Choroid plexus epithelial cell (primary cell): ENCODE measurements around the gene PKDCC.

Experiments used
- DNase-seq: peaks from one replicate; pipeline ENCODE4 v3.0.0-alpha.2; 2010; ENCODE audit warnings: low read depth
- H3K4me3 ChIP-seq: 2 replicates; pipeline ENCODE4 v1.5.1; 2011; ENCODE audit warnings: low read depth, mild to moderate bottlenecking, control low read depth, low read length, moderate library complexity
- CTCF ChIP-seq: conservative IDR thresholded peaks from 2 replicates; pipeline ENCODE4 v1.5.1; 2011; ENCODE audit warnings: low read depth, mild to moderate bottlenecking, control low read depth, inconsistent platforms, low read length, moderate library complexity

PKDCC gene

DNA sequence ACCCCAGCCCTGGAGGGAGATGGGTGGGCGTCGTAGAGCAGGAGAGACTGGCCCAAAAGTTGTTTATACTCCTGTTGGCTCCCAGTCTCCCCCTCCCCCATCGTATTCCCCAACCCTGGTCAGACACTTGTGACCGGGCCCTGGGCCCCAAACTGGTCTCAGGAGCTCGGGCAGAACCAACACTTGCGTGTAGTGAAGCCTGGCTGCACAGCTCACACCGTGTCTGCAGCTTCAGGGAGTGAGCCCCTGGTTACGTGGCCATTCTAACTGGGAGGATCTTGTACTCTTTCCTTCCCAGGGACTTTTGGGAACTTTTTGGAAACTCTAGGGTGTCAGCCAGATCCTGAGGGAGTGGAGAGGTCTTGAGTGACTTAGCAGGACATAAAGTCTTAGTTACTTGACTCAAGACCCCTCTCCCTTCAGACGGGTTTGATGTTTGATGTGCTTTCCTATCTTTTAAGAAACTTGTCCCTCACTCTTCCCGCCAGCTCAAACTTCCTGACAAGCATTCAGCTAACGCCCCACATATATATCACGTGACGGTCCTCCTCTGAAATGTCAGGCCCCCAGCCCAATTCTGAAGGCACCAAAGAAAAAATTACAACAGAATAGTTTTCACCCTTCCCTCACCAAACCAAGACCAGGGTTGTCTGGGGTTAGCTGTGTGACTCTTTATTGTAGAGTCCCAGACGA, 2.3 kb downstream of the PKDCC start:
- DNase-seq = peak; percentile 51
- TF ChIP-seq CTCF = no peak
- H3K4me3 ChIP-seq = peak overlapping the region; percentile 92

- TF ChIP-seq CTCF = no peak
- peak overlapping the region; percentile 92 for H3K4me3 ChIP-seq
- peak; percentile 76 for DNase-seq
Observed at GRCh38 chr2:42050703-42051542, 3.1 kb downstream of the PKDCC start.

GRCh38 chr2:42051543-42052235, 3.9 kb downstream of the PKDCC start:
- DNase-seq = peak; percentile 37
- peak overlapping the region; percentile 92 for H3K4me3 ChIP-seq
- no peak for TF ChIP-seq CTCF

GRCh38 chr2:42052702-42053481, 5.1 kb downstream of the PKDCC start:
- peak overlapping the region; percentile 33 for H3K4me3 ChIP-seq
- no peak for TF ChIP-seq CTCF

DNA sequence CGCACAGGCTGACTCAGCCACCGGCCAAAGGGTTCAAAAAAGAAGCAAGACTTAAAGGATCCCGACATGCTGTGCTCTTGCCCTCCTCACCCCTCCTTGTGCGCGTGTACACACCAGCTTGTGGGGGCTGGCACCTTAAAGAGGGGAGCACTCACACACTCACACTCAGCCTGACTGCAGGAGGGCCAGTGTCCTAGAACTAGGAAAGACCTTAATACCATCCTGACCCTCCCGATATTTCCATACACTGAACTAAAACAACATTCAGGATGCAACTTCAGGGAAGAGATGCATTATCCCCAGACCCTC, 5.6 kb downstream of the PKDCC start:
- no peak for DNase-seq
- no peak for TF ChIP-seq CTCF
- peak overlapping the region; percentile 33 for H3K4me3 ChIP-seq

More at GRCh38 chr2:42052702-42053481, 5.1 kb downstream of the PKDCC start:
- DNase-seq = peak; percentile 90

- DNase-seq = no peak
- TF ChIP-seq CTCF = no peak
- no peak overlapping the region for H3K4me3 ChIP-seq
Observed at GRCh38 chr2:42053791-42054701, 6.2 kb downstream of the PKDCC start.
